ENCODE data around the gene PRKAG2.

DNA sequence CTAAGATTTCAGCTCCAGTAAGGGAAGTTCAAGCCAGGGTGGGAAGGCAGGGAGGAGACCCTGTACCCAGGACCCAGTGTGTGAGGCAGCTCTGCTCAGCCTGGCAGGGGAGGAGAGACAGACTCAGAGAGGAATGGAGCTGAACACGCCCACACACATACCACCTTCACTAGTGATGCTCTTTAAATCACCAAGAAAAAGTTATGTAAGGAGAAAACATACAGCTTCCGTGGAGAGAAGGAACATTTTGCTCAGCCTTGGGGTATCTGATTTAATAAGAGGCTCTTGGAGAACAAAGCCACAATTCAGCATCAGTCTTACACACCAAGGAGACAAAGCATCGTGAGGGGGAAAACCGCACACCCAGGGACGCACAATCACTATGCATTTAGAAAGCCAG is 62.9 kb downstream of the PRKAG2 start:
- TF ChIP-seq EZH2 (IDR thresholded peaks at IDR 0.05; ENCODE audit: low read depth, unreplicated experiment) = no peak
- no peak for TF ChIP-seq REST (IDR thresholded peaks at IDR 0.05; ENCODE audit: unreplicated experiment)
- TF ChIP-seq, protein P1, sequence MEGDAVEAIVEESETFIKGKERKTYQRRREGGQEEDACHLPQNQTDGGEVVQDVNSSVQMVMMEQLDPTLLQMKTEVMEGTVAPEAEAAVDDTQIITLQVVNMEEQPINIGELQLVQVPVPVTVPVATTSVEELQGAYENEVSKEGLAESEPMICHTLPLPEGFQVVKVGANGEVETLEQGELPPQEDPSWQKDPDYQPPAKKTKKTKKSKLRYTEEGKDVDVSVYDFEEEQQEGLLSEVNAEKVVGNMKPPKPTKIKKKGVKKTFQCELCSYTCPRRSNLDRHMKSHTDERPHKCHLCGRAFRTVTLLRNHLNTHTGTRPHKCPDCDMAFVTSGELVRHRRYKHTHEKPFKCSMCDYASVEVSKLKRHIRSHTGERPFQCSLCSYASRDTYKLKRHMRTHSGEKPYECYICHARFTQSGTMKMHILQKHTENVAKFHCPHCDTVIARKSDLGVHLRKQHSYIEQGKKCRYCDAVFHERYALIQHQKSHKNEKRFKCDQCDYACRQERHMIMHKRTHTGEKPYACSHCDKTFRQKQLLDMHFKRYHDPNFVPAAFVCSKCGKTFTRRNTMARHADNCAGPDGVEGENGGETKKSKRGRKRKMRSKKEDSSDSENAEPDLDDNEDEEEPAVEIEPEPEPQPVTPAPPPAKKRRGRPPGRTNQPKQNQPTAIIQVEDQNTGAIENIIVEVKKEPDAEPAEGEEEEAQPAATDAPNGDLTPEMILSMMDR (conservative IDR thresholded peaks at IDR 0.05; ENCODE audit: low read depth in 2 of 2) = no peak
